Measurements from ENCODE around the gene RPRM.
"Not testable (repeated sequence)": the region's sequence is repeated elsewhere in the genome, so short reads cannot be mapped to it uniquely, and the experiment has no call there.

Gene RPRM

DNA sequence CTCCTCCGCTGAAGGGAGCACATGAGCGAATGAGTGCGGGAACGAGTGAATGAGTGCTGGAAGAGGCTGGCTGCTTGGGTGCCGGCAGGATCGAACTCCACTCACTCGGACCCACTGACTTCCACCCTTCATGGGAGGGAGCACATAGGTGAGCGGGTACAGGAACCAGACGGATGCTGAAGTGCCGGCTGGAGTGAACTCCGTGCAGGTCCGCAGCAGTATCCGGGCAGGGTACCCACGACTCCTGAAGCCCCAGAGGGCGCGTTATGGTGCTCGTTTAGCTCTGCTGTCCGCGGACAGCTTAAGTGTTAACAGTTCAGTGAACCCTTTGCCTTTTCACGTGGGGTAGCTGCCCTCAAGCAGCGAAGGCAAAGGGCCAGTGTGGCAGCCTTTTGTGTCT lies 23.2 kb downstream of the RPRM start:
- TF ChIP-seq EZH2phosphoT487 (IDR thresholded peaks at IDR 0.05; ENCODE audit: low read length) (no peak), EZH2 (optimal IDR thresholded peaks at IDR 0.05; ENCODE audit: low read depth, low read length) (no peak)
- TF ChIP-seq, protein P1, sequence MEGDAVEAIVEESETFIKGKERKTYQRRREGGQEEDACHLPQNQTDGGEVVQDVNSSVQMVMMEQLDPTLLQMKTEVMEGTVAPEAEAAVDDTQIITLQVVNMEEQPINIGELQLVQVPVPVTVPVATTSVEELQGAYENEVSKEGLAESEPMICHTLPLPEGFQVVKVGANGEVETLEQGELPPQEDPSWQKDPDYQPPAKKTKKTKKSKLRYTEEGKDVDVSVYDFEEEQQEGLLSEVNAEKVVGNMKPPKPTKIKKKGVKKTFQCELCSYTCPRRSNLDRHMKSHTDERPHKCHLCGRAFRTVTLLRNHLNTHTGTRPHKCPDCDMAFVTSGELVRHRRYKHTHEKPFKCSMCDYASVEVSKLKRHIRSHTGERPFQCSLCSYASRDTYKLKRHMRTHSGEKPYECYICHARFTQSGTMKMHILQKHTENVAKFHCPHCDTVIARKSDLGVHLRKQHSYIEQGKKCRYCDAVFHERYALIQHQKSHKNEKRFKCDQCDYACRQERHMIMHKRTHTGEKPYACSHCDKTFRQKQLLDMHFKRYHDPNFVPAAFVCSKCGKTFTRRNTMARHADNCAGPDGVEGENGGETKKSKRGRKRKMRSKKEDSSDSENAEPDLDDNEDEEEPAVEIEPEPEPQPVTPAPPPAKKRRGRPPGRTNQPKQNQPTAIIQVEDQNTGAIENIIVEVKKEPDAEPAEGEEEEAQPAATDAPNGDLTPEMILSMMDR (IDR thresholded peaks at IDR 0.05; ENCODE audit: low read length), result no peak
- Histone ChIP-seq H3K9ac (ENCODE audit: low read length) (no peak overlapping the region), H3F3A (ENCODE audit: insufficient read depth, low read length) (no peaks in the 10 kb centered on the region), H3K27me3 (replicated peaks; ENCODE audit: insufficient read depth, low read length) (no peaks in the 10 kb centered on the region), H3K4me3 (ENCODE audit: low read length) (no peak overlapping the region), H3K4me1 (ENCODE audit: low read length) (no peaks in the 10 kb centered on the region), H3K36me3 (replicated peaks; ENCODE audit: insufficient read depth, low read length) (no peaks in the 10 kb centered on the region; the same call in 1 of the 2 replicates), H3K9me2 (replicated peaks; ENCODE audit: insufficient read depth, low read length) (no peaks in the 10 kb centered on the region), H3K4me2 (ENCODE audit: low read depth, low read length) (no peak overlapping the region), H4K20me1 (ENCODE audit: insufficient read depth, low read length) (no peaks in the 10 kb centered on the region), H3K9me3 (replicated peaks; ENCODE audit: insufficient read depth, low read length) (no peaks in the 10 kb centered on the region), H3K27ac (ENCODE audit: low read length) (no peak overlapping the region), H2AFZ (ENCODE audit: low read length) (no peak overlapping the region), H3K79me2 (ENCODE audit: low read length) (no peaks in the 10 kb centered on the region)
- DNase-seq, result no peak

GRCh38 chr2:153451611-153452010 lies 27.0 kb downstream of the RPRM start:
- TF ChIP-seq EZH2 (optimal IDR thresholded peaks at IDR 0.05; ENCODE audit: low read depth, low read length) (no peak), EZH2phosphoT487 (IDR thresholded peaks at IDR 0.05; ENCODE audit: low read length) (no peak)
- TF ChIP-seq, protein P1 (IDR thresholded peaks at IDR 0.05; ENCODE audit: low read length), result no peak
- H2AFZ ChIP-seq (ENCODE audit: low read length), result no peak overlapping the region

DNA sequence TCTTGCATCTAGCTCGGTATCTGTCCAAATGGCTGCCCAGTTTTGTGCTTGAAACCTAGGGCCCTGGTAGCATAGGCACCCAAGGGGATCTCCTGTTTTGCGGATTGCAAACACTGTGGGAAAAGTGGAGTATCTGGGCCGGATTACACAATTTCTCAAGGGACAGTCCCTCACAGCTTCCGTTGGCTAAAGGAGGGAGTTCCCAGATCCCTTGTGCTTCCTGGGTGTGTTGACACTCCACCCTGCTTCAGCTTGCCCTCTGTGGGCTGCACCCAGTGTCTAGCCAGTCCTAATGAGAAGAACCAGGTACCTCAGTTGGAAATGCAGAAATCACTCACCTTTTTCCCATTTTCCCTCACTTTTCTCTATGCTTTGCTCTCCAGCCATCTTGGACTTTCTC lies 35.5 kb downstream of the RPRM start:
- Histone ChIP-seq H3K79me2 (ENCODE audit: low read length) (no peaks in the 10 kb centered on the region; the same call in 1 of the 2 replicates), H3K9ac (ENCODE audit: low read length) (no peak overlapping the region), H4K20me1 (ENCODE audit: insufficient read depth, low read length) (no peaks in the 10 kb centered on the region), H3K4me3 (ENCODE audit: low read length) (no peak overlapping the region), H3F3A (ENCODE audit: insufficient read depth, low read length) (no peaks in the 10 kb centered on the region), H3K27me3 (replicated peaks; ENCODE audit: insufficient read depth, low read length) (no peaks in the 10 kb centered on the region), H3K4me1 (ENCODE audit: low read length) (no peaks in the 10 kb centered on the region), H3K9me2 (replicated peaks; ENCODE audit: insufficient read depth, low read length) (no peaks in the 10 kb centered on the region), H2AFZ (ENCODE audit: low read length) (no peak overlapping the region), H3K36me3 (replicated peaks; ENCODE audit: insufficient read depth, low read length) (no peaks in the 10 kb centered on the region; the same call in 1 of the 2 replicates), H3K4me2 (ENCODE audit: low read depth, low read length) (no peak overlapping the region), H3K27ac (ENCODE audit: low read length) (no peak overlapping the region), H3K9me3 (replicated peaks; ENCODE audit: insufficient read depth, low read length) (no peaks in the 10 kb centered on the region)
- no peak for DNase-seq
- TF ChIP-seq EZH2 (optimal IDR thresholded peaks at IDR 0.05; ENCODE audit: low read depth, low read length), result no peak
- TF ChIP-seq, protein P1 (IDR thresholded peaks at IDR 0.05; ENCODE audit: low read length), result no peak

More at GRCh38 chr2:153451611-153452010, 27.0 kb downstream of the RPRM start:
- Histone ChIP-seq H3K27ac (ENCODE audit: low read length) (no peak overlapping the region), H3K9ac (ENCODE audit: low read length) (no peak overlapping the region), H3K27me3 (replicated peaks; ENCODE audit: insufficient read depth, low read length) (no peaks in the 10 kb centered on the region), H3K9me3 (replicated peaks; ENCODE audit: insufficient read depth, low read length) (no peaks in the 10 kb centered on the region), H3K36me3 (replicated peaks; ENCODE audit: insufficient read depth, low read length) (no peaks in the 10 kb centered on the region; the same call in 1 of the 2 replicates), H3K9me2 (replicated peaks; ENCODE audit: insufficient read depth, low read length) (no peaks in the 10 kb centered on the region), H3K4me3 (ENCODE audit: low read length) (no peak overlapping the region), H3F3A (ENCODE audit: insufficient read depth, low read length) (no peaks in the 10 kb centered on the region), H3K4me2 (ENCODE audit: low read depth, low read length) (no peak overlapping the region), H3K79me2 (ENCODE audit: low read length) (no peaks in the 10 kb centered on the region), H4K20me1 (ENCODE audit: insufficient read depth, low read length) (no peaks in the 10 kb centered on the region), H3K4me1 (ENCODE audit: low read length) (no peaks in the 10 kb centered on the region)
- no peak for DNase-seq

DNA sequence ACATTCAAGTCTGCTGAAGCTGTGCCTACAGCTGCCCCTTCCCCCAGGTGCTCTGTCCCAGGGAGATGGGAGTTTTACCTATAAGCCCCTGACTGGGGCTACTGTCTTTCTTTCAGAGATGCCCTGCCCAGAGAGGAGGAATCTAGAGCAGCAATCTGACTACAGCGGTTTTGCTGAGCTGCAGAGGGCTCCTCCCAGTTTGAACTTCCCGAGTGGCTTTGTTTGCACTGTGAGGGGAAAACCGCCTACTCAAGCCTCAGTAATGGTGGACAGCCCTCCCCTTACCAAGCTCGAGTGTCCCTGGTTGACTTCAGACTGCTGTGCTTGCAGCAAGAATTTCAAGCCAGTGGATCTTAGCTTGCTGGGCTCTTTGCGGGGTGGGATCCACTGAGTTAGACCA lies 35.9 kb downstream of the RPRM start:
- H3K4me1 ChIP-seq (ENCODE audit: low read length); H3K9me3 ChIP-seq (replicated peaks; ENCODE audit: insufficient read depth, low read length); H3K79me2 ChIP-seq (ENCODE audit: low read length); H3K36me3 ChIP-seq (replicated peaks; ENCODE audit: insufficient read depth, low read length); H3K4me2 ChIP-seq (ENCODE audit: low read depth, low read length); H2AFZ ChIP-seq (ENCODE audit: low read length); H4K20me1 ChIP-seq (ENCODE audit: insufficient read depth, low read length); H3K9me2 ChIP-seq (replicated peaks; ENCODE audit: insufficient read depth, low read length); H3K27me3 ChIP-seq (replicated peaks; ENCODE audit: insufficient read depth, low read length); H3K9ac ChIP-seq (ENCODE audit: low read length); H3K4me3 ChIP-seq (ENCODE audit: low read length); H3K27ac ChIP-seq (ENCODE audit: low read length); H3F3A ChIP-seq (ENCODE audit: insufficient read depth, low read length); DNase-seq: not testable (repeated sequence)

- H3K79me2 ChIP-seq (ENCODE audit: low read length); H3K9me2 ChIP-seq (replicated peaks; ENCODE audit: insufficient read depth, low read length); H2AFZ ChIP-seq (ENCODE audit: low read length); H3K4me3 ChIP-seq (ENCODE audit: low read length); H3K9me3 ChIP-seq (replicated peaks; ENCODE audit: insufficient read depth, low read length); H3K27me3 ChIP-seq (replicated peaks; ENCODE audit: insufficient read depth, low read length); H3K27ac ChIP-seq (ENCODE audit: low read length); H3K36me3 ChIP-seq (replicated peaks; ENCODE audit: insufficient read depth, low read length); DNase-seq; H3K9ac ChIP-seq (ENCODE audit: low read length); H3K4me1 ChIP-seq (ENCODE audit: low read length); H4K20me1 ChIP-seq (ENCODE audit: insufficient read depth, low read length); H3K4me2 ChIP-seq (ENCODE audit: low read depth, low read length); H3F3A ChIP-seq (ENCODE audit: insufficient read depth, low read length): not testable (repeated sequence)
Measured at GRCh38 chr2:153440090-153440489, 38.5 kb downstream of the RPRM start.
